Stimulated activated CD4-positive, alpha-beta T cell treated with anti-CD3 and anti-CD28 coated beads, Interleukin-15, amount 100 ng/mL, for 1 hour (primary cell): ENCODE results near the gene A3GALT2.

Experiments
- DNase-seq, 2 donors: peaks; one replicate each; pipeline ENCODE4 v3.0.0-alpha.2; 2020; ENCODE audit warnings: low read depth in 1 of 2, low spot score in 1 of 2

Gene A3GALT2

GRCh38 chr1:33320619-33321165 is at the start of gene A3GALT2:
Gene A3GALT2, minus strand, starts transcription at chr1:33321098. Its CDS starts 0 bp downstream, at chr1:33321098.
- DNase-seq = no peak

- DNase-seq = no peak
Observed at GRCh38 chr1:33370301-33370700, 49.4 kb upstream of the A3GALT2 start.

GRCh38 chr1:33369764-33370163 is 48.9 kb upstream of the A3GALT2 start:
- no peak for DNase-seq

- DNase-seq = no peak
Observed at GRCh38 chr1:33369081-33369480, 48.2 kb upstream of the A3GALT2 start.

- no peak for DNase-seq
Observed at GRCh38 chr1:33368431-33368830, 47.5 kb upstream of the A3GALT2 start.

GRCh38 chr1:33367485-33368405 is 46.8 kb upstream of the A3GALT2 start:
- peak; percentile 73 to 76 for DNase-seq

GRCh38 chr1:33366762-33367484 is 46.0 kb upstream of the A3GALT2 start:
- no peak for DNase-seq

GRCh38 chr1:33365560-33365997 is 44.7 kb upstream of the A3GALT2 start:
- no peak for DNase-seq

- no peak for DNase-seq
Observed at GRCh38 chr1:33364565-33364918, 43.6 kb upstream of the A3GALT2 start.

GRCh38 chr1:33363470-33363861 is 42.6 kb upstream of the A3GALT2 start:
- DNase-seq = no peak

GRCh38 chr1:33363021-33363420 is 42.1 kb upstream of the A3GALT2 start:
- DNase-seq = no peak

GRCh38 chr1:33361532-33362235 is 40.8 kb upstream of the A3GALT2 start:
- DNase-seq = no peak

- no peak for DNase-seq
Observed at GRCh38 chr1:33360367-33360766, 39.5 kb upstream of the A3GALT2 start.

- DNase-seq = no peak
Observed at GRCh38 chr1:33359931-33360330, 39.0 kb upstream of the A3GALT2 start.

GRCh38 chr1:33358795-33359503 is 38.1 kb upstream of the A3GALT2 start:
- no peak for DNase-seq

- DNase-seq = no peak
Observed at GRCh38 chr1:33358114-33358794, 37.4 kb upstream of the A3GALT2 start.

- DNase-seq = no peak
Observed at GRCh38 chr1:33357099-33357498, 36.2 kb upstream of the A3GALT2 start.

- no peak for DNase-seq
Observed at GRCh38 chr1:33354707-33355316, 33.9 kb upstream of the A3GALT2 start.

GRCh38 chr1:33353531-33353930 is 32.6 kb upstream of the A3GALT2 start:
- DNase-seq = no peak

GRCh38 chr1:33351281-33351660 is 30.4 kb upstream of the A3GALT2 start:
- DNase-seq = no peak
